Measurements from ENCODE around the gene KCNMA1. TPM values are rescaled to one million over a fixed set of nuclear protein-coding genes. Genes with fewer than 3 reads are reported as not detected.

KCNMA1 gene
- total and polyA plus RNA-seq, 9 of the 15 experiments (the other 6 are each of a cell fraction or from before 2014, with no cell fraction given): 0.01 to 0.95 (median 0.15) TPM; not detected in 4

GRCh38 chr10:77163670-77164348 lies 473.8 kb downstream of the KCNMA1 start:
- Histone ChIP-seq H3K36me3 (ENCODE audit: control insufficient read depth, insufficient read depth, low read length) (no peaks in the 10 kb centered on the region), H2AFZ (ENCODE audit: low read depth, low read length) (no peak overlapping the region), H3K4me2 (ENCODE audit: insufficient read depth, low read length) (no peak overlapping the region), H4K20me1 (replicated peaks; ENCODE audit: control insufficient read depth, insufficient read depth, low read length) (no peaks in the 10 kb centered on the region), H3K4me3 (no peak overlapping the region), H3K9ac (ENCODE audit: insufficient read depth in 1 of 2, low read depth in 2 of 2, low read length in 2 of 2) (no peak overlapping the region), H3K27ac (ENCODE audit: extremely low read depth, low read depth, low read length) (no peak overlapping the region), H3K9me1 (ENCODE audit: control insufficient read depth, insufficient read depth, low read length) (no peaks in the 10 kb centered on the region), H3K4me1 (replicated peaks in 1 of 2; ENCODE audit: control insufficient read depth in 2 of 2, insufficient read depth in 2 of 2, low read length in 2 of 2) (no peaks in the 10 kb centered on the region), H3K9me3 (replicated peaks; ENCODE audit: control insufficient read depth, insufficient read depth, low read depth, low read length) (no peaks in the 10 kb centered on the region), H3K27me3 (ENCODE audit: control insufficient read depth in 2 of 2, insufficient read depth in 2 of 2, low read length in 2 of 2) (no peaks in the 10 kb centered on the region), H3K79me2 (ENCODE audit: control insufficient read depth, insufficient read depth, low read length) (no peaks in the 10 kb centered on the region)
- peak in 1 of 4 experiments; percentile 13 for DNase-seq (ENCODE audit: extremely low read depth in 1 of 4, low spot score in 3 of 4)
- POLR2A ChIA-PET: no interaction called here
- no peak for FAIRE-seq
- no peak for ATAC-seq
- intact Hi-C loops (cut with micrococcal nuclease) (loop anchor here (2.0 to 10.0 kb wide), 4 partner anchors 221 to 593 kb away; no protein-coding TSS in a partner anchor), in situ Hi-C loops (cut with MboI) (no loop called here)
- CTCF ChIA-PET (ENCODE audit: low intra/inter-chr PET ratio): interaction anchor here (1.7 to 2.0 kb wide), 2 partner anchors 478 to 480 kb away, joined by 9 to 12 read pairs; no protein-coding TSS in a partner anchor
- 0% methylated on average over 4 of the region's 4 CpGs for WGBS (ENCODE audit: insufficient coverage, low coverage, missing lambda C conversion rate)
- BruUV-seq (replicated peaks): no TSS peak
- TF ChIP-seq, protein P1, sequence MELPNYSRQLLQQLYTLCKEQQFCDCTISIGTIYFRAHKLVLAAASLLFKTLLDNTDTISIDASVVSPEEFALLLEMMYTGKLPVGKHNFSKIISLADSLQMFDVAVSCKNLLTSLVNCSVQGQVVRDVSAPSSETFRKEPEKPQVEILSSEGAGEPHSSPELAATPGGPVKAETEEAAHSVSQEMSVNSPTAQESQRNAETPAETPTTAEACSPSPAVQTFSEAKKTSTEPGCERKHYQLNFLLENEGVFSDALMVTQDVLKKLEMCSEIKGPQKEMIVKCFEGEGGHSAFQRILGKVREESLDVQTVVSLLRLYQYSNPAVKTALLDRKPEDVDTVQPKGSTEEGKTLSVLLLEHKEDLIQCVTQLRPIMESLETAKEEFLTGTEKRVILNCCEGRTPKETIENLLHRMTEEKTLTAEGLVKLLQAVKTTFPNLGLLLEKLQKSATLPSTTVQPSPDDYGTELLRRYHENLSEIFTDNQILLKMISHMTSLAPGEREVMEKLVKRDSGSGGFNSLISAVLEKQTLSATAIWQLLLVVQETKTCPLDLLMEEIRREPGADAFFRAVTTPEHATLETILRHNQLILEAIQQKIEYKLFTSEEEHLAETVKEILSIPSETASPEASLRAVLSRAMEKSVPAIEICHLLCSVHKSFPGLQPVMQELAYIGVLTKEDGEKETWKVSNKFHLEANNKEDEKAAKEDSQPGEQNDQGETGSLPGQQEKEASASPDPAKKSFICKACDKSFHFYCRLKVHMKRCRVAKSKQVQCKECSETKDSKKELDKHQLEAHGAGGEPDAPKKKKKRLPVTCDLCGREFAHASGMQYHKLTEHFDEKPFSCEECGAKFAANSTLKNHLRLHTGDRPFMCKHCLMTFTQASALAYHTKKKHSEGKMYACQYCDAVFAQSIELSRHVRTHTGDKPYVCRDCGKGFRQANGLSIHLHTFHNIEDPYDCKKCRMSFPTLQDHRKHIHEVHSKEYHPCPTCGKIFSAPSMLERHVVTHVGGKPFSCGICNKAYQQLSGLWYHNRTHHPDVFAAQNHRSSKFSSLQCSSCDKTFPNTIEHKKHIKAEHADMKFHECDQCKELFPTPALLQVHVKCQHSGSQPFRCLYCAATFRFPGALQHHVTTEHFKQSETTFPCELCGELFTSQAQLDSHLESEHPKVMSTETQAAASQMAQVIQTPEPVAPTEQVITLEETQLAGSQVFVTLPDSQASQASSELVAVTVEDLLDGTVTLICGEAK (IDR thresholded peaks at IDR 0.05): no peak
- TF ChIP-seq, protein P1 (CRISPR knock-in tag; IDR thresholded peaks at IDR 0.05): no peak
- TF ChIP-seq ARID4B (CRISPR knock-in tag; IDR thresholded peaks at IDR 0.05): no peak
- TF ChIP-seq, protein P2, sequence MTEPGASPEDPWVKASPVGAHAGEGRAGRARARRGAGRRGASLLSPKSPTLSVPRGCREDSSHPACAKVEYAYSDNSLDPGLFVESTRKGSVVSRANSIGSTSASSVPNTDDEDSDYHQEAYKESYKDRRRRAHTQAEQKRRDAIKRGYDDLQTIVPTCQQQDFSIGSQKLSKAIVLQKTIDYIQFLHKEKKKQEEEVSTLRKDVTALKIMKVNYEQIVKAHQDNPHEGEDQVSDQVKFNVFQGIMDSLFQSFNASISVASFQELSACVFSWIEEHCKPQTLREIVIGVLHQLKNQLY (CRISPR knock-in tag; conservative IDR thresholded peaks at IDR 0.05): no peak
